Testis (tissue), 2 donors: ENCODE data around the gene ICAM3.

Experiments
- POLR2A ChIP-seq: fragments of 450-650 bp; IDR thresholded peaks from one replicate; pipeline ENCODE4 v1.6.1; 2017; ENCODE audit warnings: antibody characterized with exemption, mild to moderate bottlenecking, moderate library complexity
- TF ChIP-seq, protein P1 (sequence below), 3 experiments: fragments of 450-650 bp in 2 of 3; fragments of 200-600 bp in 1 of 3; sonication (generic) in 1 of 3; IDR thresholded peaks; one replicate each; pipeline ENCODE4 v1.5.1; 2016 to 2019; ENCODE audit warnings: antibody characterized with exemption in 3 of 3, mild to moderate bottlenecking in 2 of 3, moderate library complexity in 1 of 3

- TF ChIP-seq POLR2A: no peak
- TF ChIP-seq, protein P1, sequence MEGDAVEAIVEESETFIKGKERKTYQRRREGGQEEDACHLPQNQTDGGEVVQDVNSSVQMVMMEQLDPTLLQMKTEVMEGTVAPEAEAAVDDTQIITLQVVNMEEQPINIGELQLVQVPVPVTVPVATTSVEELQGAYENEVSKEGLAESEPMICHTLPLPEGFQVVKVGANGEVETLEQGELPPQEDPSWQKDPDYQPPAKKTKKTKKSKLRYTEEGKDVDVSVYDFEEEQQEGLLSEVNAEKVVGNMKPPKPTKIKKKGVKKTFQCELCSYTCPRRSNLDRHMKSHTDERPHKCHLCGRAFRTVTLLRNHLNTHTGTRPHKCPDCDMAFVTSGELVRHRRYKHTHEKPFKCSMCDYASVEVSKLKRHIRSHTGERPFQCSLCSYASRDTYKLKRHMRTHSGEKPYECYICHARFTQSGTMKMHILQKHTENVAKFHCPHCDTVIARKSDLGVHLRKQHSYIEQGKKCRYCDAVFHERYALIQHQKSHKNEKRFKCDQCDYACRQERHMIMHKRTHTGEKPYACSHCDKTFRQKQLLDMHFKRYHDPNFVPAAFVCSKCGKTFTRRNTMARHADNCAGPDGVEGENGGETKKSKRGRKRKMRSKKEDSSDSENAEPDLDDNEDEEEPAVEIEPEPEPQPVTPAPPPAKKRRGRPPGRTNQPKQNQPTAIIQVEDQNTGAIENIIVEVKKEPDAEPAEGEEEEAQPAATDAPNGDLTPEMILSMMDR (IDR thresholded peaks at IDR 0.05): no peak
Measured at GRCh38 chr19:10372690-10373089, 33.3 kb upstream of the ICAM3 start.
